MM.1S (cell line): ENCODE measurements around the gene PPA1.

Experiments
- DNase-seq: peaks from one replicate; pipeline ENCODE4 v3.0.0-alpha.2; 2015
- H2AFZ ChIP-seq: fragments of 300-600 bp; sonication (generic); 2 replicates; pipeline ENCODE4 v1.6.0; 2016; ENCODE audit warnings: antibody characterized with exemption, low read length
- H3F3A ChIP-seq: fragments of 300-600 bp; sonication (generic); 2 replicates; pipeline ENCODE4 v1.6.1; 2016; ENCODE audit warnings: mild to moderate bottlenecking, antibody characterized with exemption, low read length, moderate library complexity, mixed read lengths; ENCODE audit not compliant: insufficient read depth
- H3K27ac ChIP-seq: fragments of 300-600 bp; sonication (generic); 2 replicates; pipeline ENCODE4 v1.5.1; 2016; ENCODE audit warnings: mild to moderate bottlenecking, low read length
- H3K27me3 ChIP-seq: fragments of 300-600 bp; sonication (generic); replicated peaks from 2 replicates; pipeline ENCODE4 v1.6.0; 2016; ENCODE audit warnings: low read length; ENCODE audit not compliant: insufficient read depth
- H3K36me3 ChIP-seq: fragments of 300-600 bp; sonication (generic); replicated peaks from 2 replicates; pipeline ENCODE4 v1.6.1; 2016; ENCODE audit warnings: mild to moderate bottlenecking, low read length, mixed read lengths; ENCODE audit not compliant: insufficient read depth
- H3K4me1 ChIP-seq: fragments of 300-600 bp; sonication (generic); 2 replicates; pipeline ENCODE4 v1.6.1; 2016; ENCODE audit warnings: low read length, mixed read lengths
- H3K4me2 ChIP-seq: fragments of 300-600 bp; sonication (generic); 2 replicates; pipeline ENCODE4 v1.6.0; 2016; ENCODE audit warnings: low read depth, low read length
- H3K4me3 ChIP-seq: fragments of 300-600 bp; sonication (generic); 2 replicates; pipeline ENCODE4 v1.5.1; 2016; ENCODE audit warnings: low read length, mixed read lengths
- H3K79me2 ChIP-seq: fragments of 300-600 bp; sonication (generic); 2 replicates; pipeline ENCODE4 v1.6.1; 2016; ENCODE audit warnings: mixed run types, low read length, mixed read lengths
- H3K9ac ChIP-seq: fragments of 300-600 bp; sonication (generic); 2 replicates; pipeline ENCODE4 v1.6.1; 2016; ENCODE audit warnings: low read length, mixed read lengths
- H3K9me2 ChIP-seq: fragments of 300-600 bp; sonication (generic); replicated peaks from 2 replicates; pipeline ENCODE4 v1.6.1; 2016; ENCODE audit warnings: mild to moderate bottlenecking, low read length, mixed read lengths; ENCODE audit not compliant: insufficient read depth
- H3K9me3 ChIP-seq: fragments of 300-600 bp; sonication (generic); replicated peaks from 2 replicates; pipeline ENCODE4 v1.6.1; 2016; ENCODE audit warnings: mild to moderate bottlenecking, low read length, mixed read lengths; ENCODE audit not compliant: insufficient read depth
- H4K20me1 ChIP-seq: fragments of 300-600 bp; sonication (generic); 2 replicates; pipeline ENCODE4 v1.6.1; 2016; ENCODE audit warnings: mild to moderate bottlenecking, low read length, moderate library complexity, mixed read lengths; ENCODE audit not compliant: insufficient read depth
- EZH2 ChIP-seq: fragments of 300-600 bp; sonication (generic); optimal IDR thresholded peaks from 2 replicates; pipeline ENCODE3; 2017; ENCODE audit warnings: low read depth, mild to moderate bottlenecking, antibody characterized with exemption, low read length, mixed read lengths
- EZH2phosphoT487 ChIP-seq: fragments of 300-600 bp; sonication (generic); IDR thresholded peaks from 2 replicates; pipeline ENCODE4 v1.6.1; 2018; ENCODE audit warnings: antibody characterized with exemption, low read length
- TF ChIP-seq, protein P1 (sequence below): fragments of 300-600 bp; sonication (generic); IDR thresholded peaks from 2 replicates; pipeline ENCODE4 v1.5.1; 2016; ENCODE audit warnings: antibody characterized with exemption, low read length, mixed read lengths

PPA1 gene

DNA sequence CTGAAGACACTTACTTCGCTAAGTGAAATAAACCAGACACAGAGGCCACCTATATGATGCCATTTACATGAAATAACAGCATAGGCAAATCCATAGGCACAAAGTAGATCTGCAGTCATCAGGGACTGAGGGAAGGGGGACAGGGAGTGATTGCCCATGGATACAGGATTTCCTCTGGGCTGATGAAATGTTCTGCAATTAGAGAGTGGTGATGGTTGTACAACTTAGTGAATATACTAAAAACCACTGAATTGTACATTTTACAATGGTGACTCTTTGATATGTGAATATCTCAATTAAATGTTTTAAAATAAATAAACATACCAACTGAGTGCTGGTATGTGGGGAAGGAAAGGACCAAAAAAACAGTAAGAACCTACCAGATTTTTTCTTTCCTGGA, 20.4 kb downstream of the PPA1 start:
- Histone ChIP-seq H2AFZ (no peak overlapping the region), H3K36me3 (peaks cover 25% of the 10 kb centered on the region; the same call in 1 of the 2 replicates), H3K79me2 (peaks cover 54% of the 10 kb centered on the region), H3K9me2 (no peaks in the 10 kb centered on the region), H3K9ac (no peak overlapping the region), H3K27ac (no peak overlapping the region), H3K4me1 (no peaks in the 10 kb centered on the region), H3F3A (no peaks in the 10 kb centered on the region), H3K27me3 (no peaks in the 10 kb centered on the region), H3K4me2 (no peak overlapping the region), H4K20me1 (no peaks in the 10 kb centered on the region; the same call in 1 of the 2 replicates), H3K9me3 (no peaks in the 10 kb centered on the region), H3K4me3 (no peak overlapping the region)
- DNase-seq, result no peak
- no peak for TF ChIP-seq EZH2phosphoT487
- TF ChIP-seq, protein P1, sequence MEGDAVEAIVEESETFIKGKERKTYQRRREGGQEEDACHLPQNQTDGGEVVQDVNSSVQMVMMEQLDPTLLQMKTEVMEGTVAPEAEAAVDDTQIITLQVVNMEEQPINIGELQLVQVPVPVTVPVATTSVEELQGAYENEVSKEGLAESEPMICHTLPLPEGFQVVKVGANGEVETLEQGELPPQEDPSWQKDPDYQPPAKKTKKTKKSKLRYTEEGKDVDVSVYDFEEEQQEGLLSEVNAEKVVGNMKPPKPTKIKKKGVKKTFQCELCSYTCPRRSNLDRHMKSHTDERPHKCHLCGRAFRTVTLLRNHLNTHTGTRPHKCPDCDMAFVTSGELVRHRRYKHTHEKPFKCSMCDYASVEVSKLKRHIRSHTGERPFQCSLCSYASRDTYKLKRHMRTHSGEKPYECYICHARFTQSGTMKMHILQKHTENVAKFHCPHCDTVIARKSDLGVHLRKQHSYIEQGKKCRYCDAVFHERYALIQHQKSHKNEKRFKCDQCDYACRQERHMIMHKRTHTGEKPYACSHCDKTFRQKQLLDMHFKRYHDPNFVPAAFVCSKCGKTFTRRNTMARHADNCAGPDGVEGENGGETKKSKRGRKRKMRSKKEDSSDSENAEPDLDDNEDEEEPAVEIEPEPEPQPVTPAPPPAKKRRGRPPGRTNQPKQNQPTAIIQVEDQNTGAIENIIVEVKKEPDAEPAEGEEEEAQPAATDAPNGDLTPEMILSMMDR, result no peak

DNA sequence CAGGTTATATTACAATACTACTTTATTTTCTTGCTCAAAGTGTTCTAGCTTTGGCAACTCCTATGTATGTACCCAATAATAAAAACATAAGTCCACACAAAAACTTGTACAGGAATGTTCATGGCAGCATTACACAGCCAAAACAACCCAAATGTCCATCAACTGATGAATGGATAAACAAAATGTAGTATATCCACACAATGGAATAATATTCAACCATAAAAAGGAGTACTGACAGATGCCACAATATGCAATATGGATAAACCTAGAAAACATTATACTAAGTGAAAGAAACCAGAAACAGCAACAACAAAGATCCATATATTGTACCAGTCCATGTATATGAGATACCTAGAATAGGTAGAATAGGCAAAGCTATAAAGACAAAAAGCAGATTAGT, 21.0 kb downstream of the PPA1 start:
- Histone ChIP-seq H3F3A (peaks cover under 1% of the 10 kb centered on the region; the same call in 1 of the 2 replicates), H3K36me3 (peaks cover 22% of the 10 kb centered on the region; the same call in 1 of the 2 replicates), H4K20me1 (no peaks in the 10 kb centered on the region; the same call in 1 of the 2 replicates), H3K4me2 (no peak overlapping the region), H3K27me3 (no peaks in the 10 kb centered on the region), H3K4me1 (no peaks in the 10 kb centered on the region), H3K9me2 (no peaks in the 10 kb centered on the region), H3K9me3 (no peaks in the 10 kb centered on the region), H3K27ac (no peak overlapping the region), H3K4me3 (no peak overlapping the region), H3K79me2 (peaks cover 50% of the 10 kb centered on the region), H2AFZ (no peak overlapping the region), H3K9ac (no peak overlapping the region)
- TF ChIP-seq EZH2phosphoT487 (no peak), EZH2 (no peak)
- TF ChIP-seq, protein P1, result no peak
- DNase-seq, result no peak

DNA sequence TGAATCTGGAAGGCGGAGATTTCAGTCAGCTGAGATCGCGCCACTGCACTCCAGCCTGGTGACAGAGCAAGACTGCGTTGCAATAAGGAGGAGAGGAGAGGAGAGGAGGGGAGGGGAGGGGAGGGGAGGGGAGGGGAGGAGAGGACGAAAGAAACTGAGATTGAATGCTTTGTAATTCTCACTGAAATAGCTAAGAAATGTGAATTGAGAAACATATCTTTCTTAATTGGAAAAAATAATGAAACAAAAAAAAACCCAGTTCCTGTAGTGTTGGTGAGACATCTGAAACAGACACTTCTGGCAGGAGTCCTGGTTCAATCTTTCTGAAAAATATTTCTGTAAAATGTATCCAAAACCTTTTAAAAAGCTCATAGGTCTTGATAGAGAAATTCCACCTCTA, 26.5 kb downstream of the PPA1 start:
- Histone ChIP-seq H3K36me3 (peaks cover 17% of the 10 kb centered on the region), H3F3A (peaks cover 7% of the 10 kb centered on the region; the same call in 1 of the 2 replicates), H3K79me2 (peaks cover 6% of the 10 kb centered on the region), H3K27ac (no peak overlapping the region), H3K27me3 (no peaks in the 10 kb centered on the region), H2AFZ (no peak overlapping the region), H3K9me2 (no peaks in the 10 kb centered on the region), H3K4me3 (no peak overlapping the region), H4K20me1 (no peaks in the 10 kb centered on the region), H3K4me2 (no peak overlapping the region), H3K9me3 (no peaks in the 10 kb centered on the region), H3K4me1 (no peaks in the 10 kb centered on the region), H3K9ac (no peak overlapping the region)
- DNase-seq, result no peak
- TF ChIP-seq, protein P1, result no peak
- no peak for TF ChIP-seq EZH2
- TF ChIP-seq EZH2phosphoT487, result no peak
